NCI-H2196 treated with DMSO at 0.1 percent for 48 hours (cell line): ENCODE data around the gene PIBF1.
"Not testable (repeated sequence)": the region's sequence is repeated elsewhere in the genome, so short reads cannot be mapped to it uniquely, and the experiment has no call there.

ENCODE experiments used
- DNase-seq: peaks from one replicate; lab custom pipeline; 2025; ENCODE audit not compliant: unreplicated experiment; lab: John Stamatoyannopoulos, UW

PIBF1 gene

GRCh38 chr13:72896869-72897268, 114.9 kb downstream of the PIBF1 start:
- DNase-seq: no peak

GRCh38 chr13:72901546-72901945, 119.6 kb downstream of the PIBF1 start:
- DNase-seq: not testable (repeated sequence)

- DNase-seq: no peak
Measured at GRCh38 chr13:72908416-72908815, 126.5 kb downstream of the PIBF1 start.

- no peak for DNase-seq
Measured at GRCh38 chr13:72911981-72912380, 130.0 kb downstream of the PIBF1 start.

- DNase-seq: no peak
Measured at GRCh38 chr13:72920097-72920496, 138.2 kb downstream of the PIBF1 start.

GRCh38 chr13:72931311-72931710, 149.4 kb downstream of the PIBF1 start:
- no peak for DNase-seq

GRCh38 chr13:72932250-72932649, 150.3 kb downstream of the PIBF1 start:
- no peak for DNase-seq

GRCh38 chr13:72946267-72946666, 164.3 kb downstream of the PIBF1 start:
- DNase-seq: not testable (repeated sequence)

GRCh38 chr13:72952529-72953141, 170.7 kb downstream of the PIBF1 start:
- DNase-seq: no peak

- DNase-seq: no peak
Measured at GRCh38 chr13:72953391-72953965, 171.5 kb downstream of the PIBF1 start.

- DNase-seq: no peak
Measured at GRCh38 chr13:72959643-72960042, 177.7 kb downstream of the PIBF1 start.

- DNase-seq: no peak
Measured at GRCh38 chr13:72960114-72960513, 178.2 kb downstream of the PIBF1 start.

GRCh38 chr13:72960541-72960940, 178.6 kb downstream of the PIBF1 start:
- no peak for DNase-seq

- DNase-seq: no peak
Measured at GRCh38 chr13:72963762-72964161, 181.8 kb downstream of the PIBF1 start.

GRCh38 chr13:72970301-72970880, 188.5 kb downstream of the PIBF1 start:
- DNase-seq: no peak

- DNase-seq: no peak
Measured at GRCh38 chr13:72970956-72971355, 189.0 kb downstream of the PIBF1 start.

- no peak for DNase-seq
Measured at GRCh38 chr13:72973234-72973633, 191.3 kb downstream of the PIBF1 start.

- DNase-seq: no peak
Measured at GRCh38 chr13:72983085-72983768, 201.3 kb downstream of the PIBF1 start.

- DNase-seq: no peak
Measured at GRCh38 chr13:72985610-72986009, 203.7 kb downstream of the PIBF1 start.

GRCh38 chr13:72986197-72986596, 204.3 kb downstream of the PIBF1 start:
- no peak for DNase-seq

- no peak for DNase-seq
Measured at GRCh38 chr13:72990953-72991352, 209.0 kb downstream of the PIBF1 start.

GRCh38 chr13:72998012-72998411, 216.1 kb downstream of the PIBF1 start:
- no peak for DNase-seq
